Epithelial cell of prostate (primary cell): Measurements from ENCODE around the gene FKBP2.

Experiments
- DNase-seq: peaks from one replicate; pipeline ENCODE4 v3.0.0-alpha.2; 2011; ENCODE audit warnings: low read depth, low spot score
- H3K27ac ChIP-seq: fragments of 450-650 bp; 2 replicates; pipeline ENCODE4 v1.5.1; 2017; ENCODE audit warnings: mild to moderate bottlenecking

FKBP2 gene

GRCh38 chr11:64218628-64219353 lies 22.1 kb upstream of the FKBP2 start:
- DNase-seq = no peak
- no peak overlapping the region for H3K27ac ChIP-seq

- H3K27ac ChIP-seq = no peak overlapping the region
- no peak for DNase-seq
These were observed 21.6 kb upstream of the FKBP2 start for GRCh38 chr11:64219354-64219684.

- H3K27ac ChIP-seq = no peak overlapping the region
- DNase-seq = no peak
These were observed 21.1 kb upstream of the FKBP2 start for GRCh38 chr11:64219755-64220154.

- DNase-seq = no peak
- no peak overlapping the region for H3K27ac ChIP-seq
These were observed 20.6 kb upstream of the FKBP2 start for GRCh38 chr11:64220271-64220670.

- DNase-seq = no peak
- H3K27ac ChIP-seq = no peak overlapping the region
These were observed 20.1 kb upstream of the FKBP2 start for GRCh38 chr11:64220798-64221197.

GRCh38 chr11:64222651-64223000 lies 18.3 kb upstream of the FKBP2 start:
- no peak for DNase-seq
- no peak overlapping the region for H3K27ac ChIP-seq

- no peak for DNase-seq
- peak overlapping the region; percentile 10 for H3K27ac ChIP-seq
These were observed 17.8 kb upstream of the FKBP2 start for GRCh38 chr11:64223001-64223651.

GRCh38 chr11:64224151-64224890 lies 16.6 kb upstream of the FKBP2 start:
- peak overlapping the region; percentile 10 for H3K27ac ChIP-seq
- no peak for DNase-seq

- peak overlapping the region; percentile 66 for H3K27ac ChIP-seq
- no peak for DNase-seq
These were observed 15.8 kb upstream of the FKBP2 start for GRCh38 chr11:64224891-64225607.

- peak within 1 kb of the TSS; percentile 66 for H3K27ac ChIP-seq
- DNase-seq = no peak
These were observed 15.0 kb upstream of the FKBP2 start, which contains the start of the genes NUDT22 and TRPT1 for GRCh38 chr11:64225608-64226506. NUDT22 (plus strand) TSS chr11:64226274; CDS start chr11:64226653, 379 bp downstream. TRPT1 (minus strand) TSS chr11:64226186; CDS start chr11:64225860, 326 bp downstream.

GRCh38 chr11:64226507-64227051 lies 14.3 kb upstream of the FKBP2 start:
- no peak for DNase-seq
- peak overlapping the region; percentile 66 for H3K27ac ChIP-seq

- H3K27ac ChIP-seq = peak overlapping the region; percentile 66
- DNase-seq = no peak
These were observed 13.4 kb upstream of the FKBP2 start for GRCh38 chr11:64227405-64227956.

GRCh38 chr11:64229090-64229743 lies 11.7 kb upstream of the FKBP2 start:
- no peak for DNase-seq
- H3K27ac ChIP-seq = peak overlapping the region; percentile 34

GRCh38 chr11:64229744-64230170 lies 11.1 kb upstream of the FKBP2 start:
- peak overlapping the region; percentile 34 for H3K27ac ChIP-seq
- no peak for DNase-seq

- no peak for DNase-seq
- H3K27ac ChIP-seq = peak within 1 kb of the TSS; percentile 34
These were observed 10.5 kb upstream of the FKBP2 start, which contains the start of gene DNAJC4 for GRCh38 chr11:64230171-64230984. DNAJC4 (plus strand) TSS chr11:64230548; CDS start chr11:64230855, 307 bp downstream.

GRCh38 chr11:64230985-64231365 lies 9.9 kb upstream of the FKBP2 start:
- peak overlapping the region; percentile 34 for H3K27ac ChIP-seq
- no peak for DNase-seq

GRCh38 chr11:64231546-64231945 lies 9.3 kb upstream of the FKBP2 start:
- no peak for DNase-seq
- no peak overlapping the region for H3K27ac ChIP-seq
